HG02981 (cell line): ENCODE measurements around the gene WFDC12.

Experiments used
- ATAC-seq: cut with Tn5 transposase; IDR thresholded peaks from one replicate; pipeline ENCODE4 v1.9.1; 2021; ENCODE audit warnings: mild to moderate bottlenecking, moderate library complexity; ENCODE audit not compliant: unreplicated experiment

WFDC12 gene

DNA sequence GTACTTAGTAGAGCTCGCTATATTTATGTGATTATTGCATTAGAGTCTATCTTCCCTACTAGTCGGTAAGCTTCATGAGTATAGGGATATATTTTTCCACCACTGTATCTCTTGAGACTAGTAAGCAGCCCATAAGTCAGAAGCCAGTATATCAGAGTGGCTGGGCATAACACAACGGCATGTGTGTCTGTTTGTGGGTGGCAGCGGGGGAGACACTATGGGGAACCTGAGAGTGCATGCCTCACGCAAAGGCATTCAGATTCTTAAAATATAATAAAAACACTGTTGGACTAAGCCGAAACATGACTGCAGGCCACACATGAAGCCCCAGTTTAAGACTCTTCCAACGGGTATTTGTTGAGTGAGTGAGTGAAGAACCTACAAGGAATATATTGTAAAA is 31.4 kb downstream of the WFDC12 start:
- ATAC-seq, result no peak

DNA sequence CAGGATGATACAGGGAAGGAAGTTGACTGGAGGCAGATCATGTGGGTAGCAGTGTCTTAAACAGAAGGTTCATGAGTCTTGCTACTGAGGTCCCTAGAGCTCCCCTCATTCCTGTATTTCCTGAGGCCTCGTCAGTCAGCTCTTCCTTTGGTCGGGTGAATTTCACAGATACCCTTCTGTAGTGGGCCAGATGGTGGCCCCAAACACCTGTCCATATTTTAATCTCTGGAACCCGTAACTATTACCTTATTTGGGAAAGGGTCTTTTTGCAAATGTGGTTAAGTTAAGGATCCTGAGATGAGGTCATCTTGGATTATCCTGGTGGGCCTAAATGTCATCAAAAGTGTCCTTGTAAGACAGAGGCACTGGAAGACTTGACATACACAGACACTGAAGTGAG is 32.9 kb downstream of the WFDC12 start:
- no peak for ATAC-seq

DNA sequence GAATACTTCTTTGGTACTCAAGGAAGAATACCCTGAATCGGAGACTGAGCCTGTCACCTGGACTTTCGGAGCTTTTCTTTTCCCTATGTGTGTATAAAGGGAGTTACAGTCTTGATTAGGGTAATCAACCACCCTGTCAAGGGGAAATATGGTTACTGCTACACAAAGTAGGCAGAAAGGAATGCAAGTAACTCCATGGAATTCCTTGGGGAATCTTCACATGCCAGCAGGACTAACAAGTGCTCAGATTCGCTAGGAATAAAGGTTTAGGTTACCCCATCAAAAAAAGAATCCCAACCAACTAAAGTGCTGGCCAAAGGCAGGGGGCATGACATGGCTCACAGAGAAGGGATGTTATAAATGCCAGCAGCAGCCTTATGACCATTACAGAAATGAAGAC is 33.8 kb downstream of the WFDC12 start:
- no peak for ATAC-seq

DNA sequence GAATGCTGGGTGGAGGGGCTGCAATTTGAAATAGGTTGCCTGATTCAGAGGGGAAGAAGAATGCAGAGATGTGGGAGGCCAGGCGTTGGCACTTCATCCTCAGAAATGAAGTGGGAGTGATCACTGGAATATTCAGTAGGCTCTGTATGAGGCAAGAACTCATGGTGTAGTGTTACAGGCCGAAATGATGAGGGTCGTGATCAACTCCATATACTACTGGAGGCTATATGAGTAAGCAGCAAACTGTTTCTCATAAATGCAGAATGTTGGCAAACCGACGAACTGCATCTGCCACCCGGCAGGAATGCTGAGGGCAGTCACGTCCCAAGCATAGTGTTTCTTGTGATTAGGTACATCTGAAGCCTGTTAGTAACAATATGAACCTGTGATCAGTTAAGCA is 36.0 kb downstream of the WFDC12 start:
- no peak for ATAC-seq

DNA sequence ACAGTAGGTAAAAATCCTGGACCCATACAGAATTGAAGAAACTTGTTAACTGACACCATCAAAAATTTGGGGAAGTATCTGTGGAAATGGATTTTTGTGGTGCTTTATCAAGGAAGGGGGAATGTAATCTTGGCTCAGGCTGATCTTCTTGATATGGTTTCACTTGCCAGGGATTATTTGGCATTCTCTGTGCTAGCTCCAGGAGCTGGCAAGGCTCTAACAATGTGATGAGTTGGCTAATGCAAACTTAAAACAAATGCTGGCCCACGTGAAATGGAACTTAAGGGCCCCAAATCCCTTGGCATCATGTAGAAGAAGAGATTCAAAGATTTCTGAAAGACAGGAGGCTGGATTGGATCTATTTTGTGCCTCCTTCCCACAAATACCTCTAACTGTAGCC is 36.5 kb downstream of the WFDC12 start:
- no peak for ATAC-seq

DNA sequence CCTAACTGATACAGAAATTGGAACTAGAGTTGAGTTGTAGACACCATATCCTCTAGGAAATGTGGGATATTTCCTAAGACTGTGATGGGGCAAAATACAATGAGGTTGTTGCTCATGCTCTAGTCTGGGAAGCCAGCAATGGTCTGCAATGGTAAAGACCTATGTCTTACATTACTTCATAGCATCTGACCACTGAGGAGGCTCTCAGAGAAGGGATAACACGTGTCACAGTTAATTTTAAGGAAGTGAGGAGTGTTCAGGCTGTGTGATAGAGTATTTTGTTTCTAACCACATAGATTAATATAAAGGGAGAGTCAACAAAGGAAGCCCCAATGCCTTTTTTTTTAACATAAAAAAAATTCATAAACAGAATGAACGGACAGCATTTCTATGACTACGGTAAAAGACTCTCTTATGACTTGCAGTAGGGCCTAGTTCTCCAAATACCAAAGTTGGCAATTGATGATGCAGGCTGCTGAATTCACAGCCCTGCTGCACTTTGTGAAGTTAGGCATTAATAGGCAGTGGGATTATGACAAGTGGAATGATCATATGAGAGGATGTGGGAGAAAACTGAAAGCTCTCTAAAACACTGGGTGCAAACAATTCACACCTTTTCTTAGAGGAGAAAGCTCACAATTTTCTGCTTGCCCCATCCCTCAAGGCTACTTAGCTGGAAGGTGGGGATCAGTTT is 37.0 kb downstream of the WFDC12 start:
- ATAC-seq, result no peak

DNA sequence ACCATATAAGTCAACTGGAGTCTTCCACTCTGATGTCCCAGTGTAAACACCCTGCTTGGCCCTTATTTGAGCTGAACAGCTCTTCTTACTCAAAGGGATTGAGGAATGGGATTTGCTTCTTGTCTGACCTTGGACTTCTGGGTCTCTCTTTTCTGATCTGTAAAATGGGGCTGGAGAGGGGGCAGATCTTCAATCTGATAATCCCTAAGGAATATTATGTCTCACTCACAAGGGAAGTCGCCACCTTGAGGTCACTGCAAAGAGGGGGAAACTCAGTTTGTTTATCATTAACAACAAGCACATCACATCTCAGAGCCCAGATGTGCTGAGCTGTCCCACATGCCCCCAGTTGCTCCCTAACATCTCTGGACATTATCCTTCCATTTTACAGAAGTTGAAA is 38.4 kb downstream of the WFDC12 start:
- no peak for ATAC-seq

DNA sequence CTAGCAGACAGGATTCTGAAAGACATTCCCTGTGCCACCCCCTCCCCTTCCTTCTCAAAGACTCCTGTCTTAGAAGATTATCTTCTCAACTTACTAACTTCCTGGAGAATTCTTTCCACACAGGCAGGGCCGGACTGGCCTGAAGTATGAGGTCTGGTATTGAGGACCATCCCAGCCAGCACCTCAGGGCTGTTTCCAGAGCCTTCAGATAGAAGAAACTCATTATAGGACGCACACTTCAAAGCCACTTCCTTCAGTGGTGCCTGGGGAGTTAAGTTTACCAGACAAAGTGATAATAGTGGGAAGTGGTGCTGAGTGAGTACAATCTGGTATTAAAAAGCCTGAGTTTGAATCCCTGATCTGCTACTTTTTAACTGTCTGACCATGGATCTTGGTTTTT is 39.0 kb downstream of the WFDC12 start:
- no peak for ATAC-seq

DNA sequence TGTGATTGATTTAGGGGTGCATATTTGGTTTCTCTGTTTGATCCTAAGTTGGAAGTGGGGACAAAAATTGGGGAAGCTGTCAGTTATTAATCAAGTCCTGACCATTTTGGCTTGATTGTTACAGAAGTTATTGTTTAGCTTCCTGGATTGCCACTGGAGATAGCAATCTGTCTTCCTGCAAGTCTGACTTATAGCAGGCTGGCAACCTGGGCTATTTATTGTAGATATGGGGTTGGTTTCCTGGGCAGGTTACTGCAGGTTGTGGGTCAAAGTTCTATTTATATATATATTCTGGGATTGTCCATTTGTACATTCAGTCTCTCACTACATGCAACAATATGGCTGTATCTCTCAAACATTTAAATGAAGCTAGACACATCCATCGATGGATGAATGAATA is 41.1 kb downstream of the WFDC12 start:
- ATAC-seq, result no peak

DNA sequence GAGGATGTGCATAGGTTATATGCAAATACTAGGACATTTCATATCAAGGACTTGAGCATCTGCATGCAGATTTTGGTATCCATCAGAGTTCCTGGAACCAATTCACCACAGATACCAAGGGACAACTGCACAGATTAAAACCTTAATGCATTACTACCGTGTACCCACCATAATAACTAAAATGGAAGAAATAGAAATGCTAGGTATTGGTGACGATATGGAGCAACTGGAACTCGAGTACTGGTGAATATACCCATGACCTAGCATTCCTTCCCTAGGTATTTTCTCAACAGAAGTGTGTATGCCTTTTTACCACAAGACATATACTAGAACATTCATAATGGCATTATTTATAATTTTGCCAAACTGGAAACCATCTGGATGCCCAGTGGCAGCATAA is 41.8 kb downstream of the WFDC12 start:
- ATAC-seq, result no peak

DNA sequence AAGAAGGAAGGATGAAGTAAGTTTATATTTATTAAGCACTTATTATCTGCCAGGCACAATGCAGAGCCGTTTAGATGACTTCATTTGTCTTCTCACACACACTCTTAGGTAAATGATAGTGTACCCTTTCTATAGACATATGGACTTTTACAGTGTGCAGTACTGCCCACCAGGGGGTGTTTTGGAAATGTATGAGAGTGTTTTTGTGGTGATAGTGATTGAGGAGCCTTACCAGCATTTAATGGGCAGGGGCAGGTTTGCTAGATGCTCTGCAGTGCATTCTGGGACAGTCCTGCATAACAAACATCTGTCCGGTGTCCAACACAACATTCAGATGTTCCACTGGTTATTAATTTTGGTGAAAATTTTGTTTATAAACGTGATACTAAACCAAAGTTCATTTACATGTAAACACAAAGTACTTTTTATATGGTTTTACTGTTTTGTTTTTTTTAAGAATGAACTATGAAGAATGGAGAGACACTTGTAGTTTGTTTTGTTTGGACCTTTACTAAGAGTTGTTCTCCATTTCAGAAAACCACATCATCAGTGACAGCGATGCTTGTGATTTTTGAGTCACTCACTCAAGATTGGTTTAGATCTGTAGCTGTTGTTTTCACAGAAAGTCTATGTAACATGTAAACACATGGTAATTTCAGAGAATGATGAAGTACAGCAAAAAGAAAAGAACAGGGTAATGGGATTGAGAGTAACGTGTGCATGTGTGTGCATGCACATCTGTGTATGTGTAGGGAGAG is 43.2 kb downstream of the WFDC12 start:
- ATAC-seq, result no peak

DNA sequence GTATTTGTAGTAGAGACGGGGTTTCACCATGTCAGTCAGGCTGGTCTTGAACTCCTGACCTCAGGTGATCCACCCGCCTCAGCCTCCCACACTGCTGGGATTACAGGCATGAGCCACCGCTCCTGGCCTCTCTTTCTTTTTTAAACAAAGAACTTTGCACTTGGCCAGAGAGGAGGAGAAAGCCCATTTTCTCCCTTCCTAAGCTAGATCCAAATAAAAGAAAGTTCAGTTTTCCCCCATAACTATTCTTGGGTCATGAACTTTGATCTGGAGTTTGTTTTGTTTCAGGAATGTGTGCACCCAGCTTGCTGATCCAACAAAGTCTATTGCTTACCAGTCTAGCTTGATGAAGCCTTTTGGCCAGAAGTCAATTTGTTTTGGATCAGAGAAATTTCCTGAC is 46.7 kb downstream of the WFDC12 start:
- no peak for ATAC-seq
